SK-N-SH treated with all-trans-retinoic acid at 6 μM for 48 hours (cell line): ENCODE measurements around the gene RBM47.

Experiments
- ARNTL ChIP-seq: fragments of 450-650 bp; formaldehyde crosslinking; IDR thresholded peaks from 2 replicates; pipeline ENCODE4 v1.5.0; 2020; ENCODE audit warnings: low read depth, mild to moderate bottlenecking, moderate library complexity, borderline replicate concordance
- OSR1 ChIP-seq: fragments of 250-450 bp; sonication (Bioruptor Pico); IDR thresholded peaks from 2 replicates; pipeline ENCODE4 v1.8.0; 2022; ENCODE audit warnings: moderate library complexity, mild to moderate bottlenecking, inconsistent platforms
- ZFP3 ChIP-seq: fragments of 250-450 bp; sonication (Bioruptor Pico); IDR thresholded peaks from 2 replicates; pipeline ENCODE4 v1.5.0; 2020; ENCODE audit warnings: mild to moderate bottlenecking, moderate library complexity
- ZNF70 ChIP-seq: fragments of 450-650 bp; formaldehyde crosslinking; IDR thresholded peaks from 2 replicates; pipeline ENCODE4 v1.5.0; 2020; ENCODE audit warnings: mild to moderate bottlenecking, moderate library complexity
- TF ChIP-seq, protein P1 (sequence below): fragments of 250-450 bp; sonication (Bioruptor Pico); IDR thresholded peaks from 2 replicates; pipeline ENCODE4 v1.8.0; 2020; ENCODE audit warnings: mild to moderate bottlenecking, moderate library complexity, borderline replicate concordance
- TF ChIP-seq, protein P2 (sequence below): fragments of 250-450 bp; sonication (Bioruptor Pico); IDR thresholded peaks from 2 replicates; pipeline ENCODE4 v1.5.1; 2021; ENCODE audit warnings: mild to moderate bottlenecking, moderate library complexity
- TF ChIP-seq, protein P3 (sequence below): fragments of 250-450 bp; sonication (Bioruptor Pico); IDR thresholded peaks from 2 replicates; pipeline ENCODE4 v1.8.0; 2021; ENCODE audit warnings: low read depth, mild to moderate bottlenecking, moderate library complexity, borderline replicate concordance

DNA sequence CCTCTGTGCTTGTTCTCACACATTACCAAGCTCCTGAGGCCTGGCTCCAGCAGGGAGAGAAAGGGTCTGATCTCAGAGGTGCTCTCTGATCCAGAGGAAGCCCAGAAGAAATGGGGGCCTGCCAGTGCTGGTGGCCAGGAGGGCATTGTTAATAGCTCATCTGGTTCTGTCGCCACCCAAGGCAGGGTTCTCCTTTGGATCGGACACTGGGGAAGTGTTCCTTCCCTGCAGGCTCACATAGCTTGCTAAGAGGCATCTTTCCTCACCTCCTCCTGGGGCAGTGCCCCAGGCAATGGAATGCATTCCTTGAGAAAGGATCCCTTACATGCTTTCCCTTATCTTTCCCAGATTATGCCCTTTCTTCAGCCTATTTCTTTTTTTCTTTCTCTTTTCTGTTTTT lies 53.8 kb downstream of the RBM47 start:
- no peak for TF ChIP-seq ZNF70 (CRISPR knock-in tag)
- TF ChIP-seq, protein P1, sequence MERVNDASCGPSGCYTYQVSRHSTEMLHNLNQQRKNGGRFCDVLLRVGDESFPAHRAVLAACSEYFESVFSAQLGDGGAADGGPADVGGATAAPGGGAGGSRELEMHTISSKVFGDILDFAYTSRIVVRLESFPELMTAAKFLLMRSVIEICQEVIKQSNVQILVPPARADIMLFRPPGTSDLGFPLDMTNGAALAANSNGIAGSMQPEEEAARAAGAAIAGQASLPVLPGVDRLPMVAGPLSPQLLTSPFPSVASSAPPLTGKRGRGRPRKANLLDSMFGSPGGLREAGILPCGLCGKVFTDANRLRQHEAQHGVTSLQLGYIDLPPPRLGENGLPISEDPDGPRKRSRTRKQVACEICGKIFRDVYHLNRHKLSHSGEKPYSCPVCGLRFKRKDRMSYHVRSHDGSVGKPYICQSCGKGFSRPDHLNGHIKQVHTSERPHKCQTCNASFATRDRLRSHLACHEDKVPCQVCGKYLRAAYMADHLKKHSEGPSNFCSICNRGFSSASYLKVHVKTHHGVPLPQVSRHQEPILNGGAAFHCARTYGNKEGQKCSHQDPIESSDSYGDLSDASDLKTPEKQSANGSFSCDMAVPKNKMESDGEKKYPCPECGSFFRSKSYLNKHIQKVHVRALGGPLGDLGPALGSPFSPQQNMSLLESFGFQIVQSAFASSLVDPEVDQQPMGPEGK (CRISPR knock-in tag): no peak
- TF ChIP-seq OSR1 (CRISPR knock-in tag): no peak
- no peak for TF ChIP-seq ZFP3 (CRISPR knock-in tag)
- TF ChIP-seq, protein P2, sequence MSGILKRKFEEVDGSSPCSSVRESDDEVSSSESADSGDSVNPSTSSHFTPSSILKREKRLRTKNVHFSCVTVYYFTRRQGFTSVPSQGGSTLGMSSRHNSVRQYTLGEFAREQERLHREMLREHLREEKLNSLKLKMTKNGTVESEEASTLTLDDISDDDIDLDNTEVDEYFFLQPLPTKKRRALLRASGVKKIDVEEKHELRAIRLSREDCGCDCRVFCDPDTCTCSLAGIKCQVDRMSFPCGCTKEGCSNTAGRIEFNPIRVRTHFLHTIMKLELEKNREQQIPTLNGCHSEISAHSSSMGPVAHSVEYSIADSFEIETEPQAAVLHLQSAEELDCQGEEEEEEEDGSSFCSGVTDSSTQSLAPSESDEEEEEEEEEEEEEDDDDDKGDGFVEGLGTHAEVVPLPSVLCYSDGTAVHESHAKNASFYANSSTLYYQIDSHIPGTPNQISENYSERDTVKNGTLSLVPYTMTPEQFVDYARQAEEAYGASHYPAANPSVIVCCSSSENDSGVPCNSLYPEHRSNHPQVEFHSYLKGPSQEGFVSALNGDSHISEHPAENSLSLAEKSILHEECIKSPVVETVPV (CRISPR knock-in tag): no peak
- TF ChIP-seq, protein P3, sequence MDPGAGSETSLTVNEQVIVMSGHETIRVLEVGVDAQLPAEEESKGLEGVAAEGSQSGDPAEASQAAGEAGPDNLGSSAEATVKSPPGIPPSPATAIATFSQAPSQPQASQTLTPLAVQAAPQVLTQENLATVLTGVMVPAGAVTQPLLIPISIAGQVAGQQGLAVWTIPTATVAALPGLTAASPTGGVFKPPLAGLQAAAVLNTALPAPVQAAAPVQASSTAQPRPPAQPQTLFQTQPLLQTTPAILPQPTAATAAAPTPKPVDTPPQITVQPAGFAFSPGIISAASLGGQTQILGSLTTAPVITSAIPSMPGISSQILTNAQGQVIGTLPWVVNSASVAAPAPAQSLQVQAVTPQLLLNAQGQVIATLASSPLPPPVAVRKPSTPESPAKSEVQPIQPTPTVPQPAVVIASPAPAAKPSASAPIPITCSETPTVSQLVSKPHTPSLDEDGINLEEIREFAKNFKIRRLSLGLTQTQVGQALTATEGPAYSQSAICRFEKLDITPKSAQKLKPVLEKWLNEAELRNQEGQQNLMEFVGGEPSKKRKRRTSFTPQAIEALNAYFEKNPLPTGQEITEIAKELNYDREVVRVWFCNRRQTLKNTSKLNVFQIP (CRISPR knock-in tag): no peak
- TF ChIP-seq ARNTL: no peak
